Stimulated activated CD8-positive, alpha-beta memory T cell treated with anti-CD3 and anti-CD28 coated beads, Interleukin-12 subunit alpha, Interleukin-12 subunit beta, amount 100 ng/mL, for 24 hours (primary cell): ENCODE data around the gene ETS1.

Experiments used
- DNase-seq: peaks from one replicate; pipeline ENCODE4 v3.0.0-alpha.2; 2020; ENCODE audit errors: extremely low read depth

The ETS1 gene

GRCh38 chr11:128482512-128483191 lies 104.7 kb downstream of the ETS1 start:
- no peak for DNase-seq

DNA sequence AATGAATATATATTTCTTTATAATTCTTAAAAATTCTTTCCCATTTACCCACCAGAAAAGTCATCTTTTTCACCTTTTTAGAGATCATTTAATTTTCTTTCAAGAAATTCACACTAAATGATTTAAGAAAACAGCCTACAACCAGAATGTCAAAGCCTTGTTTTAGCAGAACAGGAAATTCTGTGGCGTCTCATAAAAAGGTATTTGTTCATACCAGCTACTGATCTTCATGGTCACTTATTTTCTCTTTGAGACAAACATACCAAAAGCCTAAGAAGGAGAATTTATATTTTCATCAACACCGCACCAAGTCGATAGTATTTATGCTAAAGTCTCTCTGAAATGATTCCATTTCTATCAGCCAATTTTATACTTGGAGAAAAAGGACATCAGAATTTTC lies 105.3 kb downstream of the ETS1 start:
- DNase-seq, result no peak

DNA sequence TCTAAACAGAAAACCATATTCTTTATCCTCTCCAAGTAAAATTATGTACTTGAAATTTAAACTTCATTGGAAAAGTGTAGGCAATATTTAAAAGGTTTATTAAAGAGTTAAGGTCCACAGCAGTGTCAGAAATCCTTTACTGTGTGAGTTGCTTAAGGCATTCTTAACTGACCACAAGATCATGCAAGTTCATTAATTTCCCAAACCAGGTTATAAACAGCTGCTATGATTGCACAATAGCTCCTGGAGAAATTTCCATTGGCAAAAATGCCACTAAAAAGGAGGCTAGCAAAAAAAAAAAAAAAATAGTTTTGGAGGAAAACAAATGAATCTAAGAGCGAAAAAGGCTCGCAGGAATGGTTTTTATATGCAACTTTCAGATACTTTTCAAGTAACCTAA lies 106.2 kb downstream of the ETS1 start:
- DNase-seq, result no peak

DNA sequence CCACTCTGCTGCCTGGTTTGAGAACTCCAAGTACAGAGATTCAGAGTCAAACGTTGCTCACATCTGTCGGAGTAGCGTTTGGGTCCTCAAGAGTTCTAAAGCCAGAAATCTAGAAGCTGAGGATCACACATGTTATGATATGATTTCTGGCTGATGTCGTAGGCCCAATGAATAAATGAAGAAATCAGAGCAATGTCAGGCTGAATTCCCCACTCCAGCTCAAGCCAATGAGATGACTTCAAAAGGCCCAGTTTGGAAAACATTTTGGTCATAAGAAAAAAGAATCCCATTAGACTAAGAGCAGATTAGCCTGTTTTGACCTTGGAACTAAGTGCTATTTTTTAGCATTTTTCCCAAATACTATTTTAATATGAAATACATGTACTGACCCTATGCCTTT lies 106.7 kb downstream of the ETS1 start:
- no peak for DNase-seq

DNA sequence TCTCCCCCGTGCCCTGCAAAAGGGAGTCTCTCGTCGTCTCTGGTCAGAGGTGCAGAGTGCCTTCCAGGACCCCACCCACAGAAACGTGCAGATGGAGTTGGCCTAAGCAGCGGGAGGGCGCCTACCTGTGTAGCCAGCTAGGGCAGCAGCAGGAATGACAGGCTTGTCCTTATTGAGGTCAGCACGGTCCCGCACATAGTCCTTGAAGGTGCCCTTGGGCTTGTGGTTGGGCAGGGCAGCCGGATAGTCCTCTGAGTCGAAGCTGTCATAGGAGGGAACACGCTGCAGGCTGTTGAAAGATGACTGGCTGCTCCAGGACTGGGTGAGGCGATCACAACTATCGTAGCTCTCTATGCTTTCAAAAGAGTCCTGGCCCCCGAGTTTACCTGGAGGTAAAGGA lies 107.3 kb downstream of the ETS1 start:
- DNase-seq, result no peak

GRCh38 chr11:128479144-128479543 lies 108.2 kb downstream of the ETS1 start:
- DNase-seq, result no peak

DNA sequence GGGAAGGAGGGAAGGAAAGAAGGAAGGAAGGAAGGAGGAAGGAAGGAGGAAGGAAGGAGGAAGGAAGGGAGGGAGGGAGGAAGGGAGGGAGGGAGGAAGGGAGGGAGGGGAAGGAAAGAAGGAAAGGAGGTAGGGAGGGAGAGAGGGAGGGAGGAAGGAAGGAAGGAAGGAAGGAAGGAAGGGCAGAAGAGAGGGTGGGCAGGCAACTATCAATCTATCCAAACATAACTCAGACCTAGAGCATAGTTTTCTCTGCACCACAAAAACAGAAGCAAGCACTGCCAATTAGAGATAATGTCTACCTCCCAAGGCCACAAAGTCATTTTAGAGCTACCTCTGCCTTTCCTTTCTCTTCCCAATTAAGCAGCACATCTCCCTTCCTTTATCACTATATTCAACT lies 109.1 kb downstream of the ETS1 start:
- DNase-seq, result no peak

DNA sequence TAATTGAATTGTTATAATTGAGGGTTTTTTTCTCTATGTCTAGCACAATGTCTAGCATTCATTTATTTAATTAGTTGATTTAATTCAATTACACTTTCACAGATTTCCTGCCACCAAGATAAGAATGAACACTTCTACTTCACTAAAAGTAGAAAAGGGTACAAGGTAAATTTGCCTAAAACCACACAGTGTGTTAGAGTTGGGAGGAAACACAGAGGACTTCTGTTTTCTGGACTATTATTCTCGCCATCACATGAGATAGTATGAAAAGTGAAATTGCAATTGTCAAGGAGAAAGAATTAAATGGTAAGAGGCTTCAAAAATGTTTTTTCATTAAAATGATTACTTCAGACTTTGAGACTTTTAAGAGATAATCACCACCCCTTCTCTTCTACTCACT lies 109.5 kb downstream of the ETS1 start:
- DNase-seq, result no peak

GRCh38 chr11:128477278-128477677 lies 110.1 kb downstream of the ETS1 start:
- DNase-seq, result no peak

- DNase-seq, result no peak
Measured at GRCh38 chr11:128476729-128477128, 110.6 kb downstream of the ETS1 start.

- no peak for DNase-seq
Measured at GRCh38 chr11:128476049-128476448, 111.3 kb downstream of the ETS1 start.

DNA sequence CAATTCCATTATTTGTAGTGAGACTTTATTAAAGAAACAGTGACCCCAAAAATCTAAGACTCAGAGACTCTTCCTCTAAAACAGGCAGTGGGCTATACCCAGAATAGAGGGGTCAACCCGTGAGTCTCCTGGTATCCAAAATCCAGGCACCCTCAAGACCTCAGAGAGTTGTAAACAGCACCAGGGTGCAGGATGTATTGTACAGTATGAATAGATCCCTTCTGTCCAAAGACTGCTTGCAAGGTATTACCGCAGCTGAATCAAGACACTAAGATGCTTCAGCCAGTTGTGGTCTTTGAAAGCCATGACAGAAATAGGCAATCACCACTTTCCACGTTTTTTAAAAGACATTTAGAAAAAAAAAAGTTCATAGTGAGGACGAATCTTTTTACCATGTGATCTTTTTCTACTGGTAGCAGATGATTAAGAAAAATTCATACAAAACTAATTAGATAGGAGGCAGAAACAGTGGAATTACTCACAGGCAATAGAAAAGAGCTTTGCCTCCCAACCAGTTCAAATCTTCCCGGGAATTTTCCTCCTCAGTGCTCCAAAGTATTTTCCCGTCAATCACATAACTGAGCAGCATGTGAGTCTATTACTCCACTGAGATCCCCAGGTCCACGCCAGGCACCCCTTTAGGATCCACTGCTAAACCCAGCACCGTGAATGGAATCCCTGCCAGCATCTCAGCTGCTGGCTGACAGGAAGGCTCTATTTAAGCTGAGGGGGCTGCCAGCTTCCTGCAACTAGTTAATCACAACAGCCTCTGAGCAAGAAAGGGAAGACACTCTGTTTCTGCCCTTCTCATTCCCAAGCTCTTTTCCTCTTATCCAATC lies 113.1 kb downstream of the ETS1 start:
- no peak for DNase-seq

- no peak for DNase-seq
Measured at GRCh38 chr11:128473636-128474035, 113.7 kb downstream of the ETS1 start.

- DNase-seq, result no peak
Measured at GRCh38 chr11:128472128-128473089, 114.9 kb downstream of the ETS1 start.

DNA sequence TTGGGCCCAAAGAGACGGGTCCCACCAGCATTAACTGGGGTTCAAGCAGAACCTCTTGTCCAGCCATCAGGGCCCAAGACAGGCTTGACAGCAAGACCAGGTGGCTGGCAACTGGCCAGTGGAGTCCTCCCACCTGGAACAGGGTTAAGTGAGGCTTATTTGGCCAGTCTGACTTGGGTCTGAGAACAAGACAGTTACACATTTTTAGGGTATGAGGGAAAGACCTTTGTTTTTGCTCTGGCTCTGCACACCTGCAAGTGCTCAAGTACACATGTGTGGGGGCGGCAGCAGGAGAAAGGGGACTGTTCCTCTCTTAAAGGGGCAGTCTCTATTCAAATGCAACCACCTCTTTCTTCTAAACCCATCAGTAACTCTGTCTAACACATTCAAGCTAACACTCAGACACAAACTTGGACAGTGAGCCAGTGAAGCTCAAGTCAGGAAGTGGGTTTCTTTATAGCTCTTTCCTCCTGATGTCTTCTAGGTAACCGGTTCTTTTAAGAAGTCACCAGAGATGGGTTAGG lies 116.2 kb downstream of the ETS1 start:
- no peak for DNase-seq

DNA sequence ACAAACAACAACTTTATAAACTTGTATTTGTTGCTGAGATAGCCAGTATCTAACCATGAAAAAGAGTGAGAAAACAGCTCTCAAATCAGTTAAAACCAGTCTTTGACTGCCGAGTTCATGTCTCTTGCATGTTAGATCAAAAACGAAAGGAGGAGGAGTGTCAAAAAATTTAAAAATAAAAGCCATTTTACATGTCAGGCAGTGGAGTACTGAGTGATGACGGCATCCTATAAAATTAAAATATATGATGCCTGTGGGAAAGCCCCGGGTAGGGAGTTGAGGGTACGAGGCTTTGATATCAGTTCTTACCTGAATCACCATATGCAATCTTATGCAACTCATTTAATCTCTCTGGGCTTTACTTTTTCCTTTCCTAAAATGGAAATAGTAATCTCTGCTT lies 117.3 kb downstream of the ETS1 start:
- no peak for DNase-seq

DNA sequence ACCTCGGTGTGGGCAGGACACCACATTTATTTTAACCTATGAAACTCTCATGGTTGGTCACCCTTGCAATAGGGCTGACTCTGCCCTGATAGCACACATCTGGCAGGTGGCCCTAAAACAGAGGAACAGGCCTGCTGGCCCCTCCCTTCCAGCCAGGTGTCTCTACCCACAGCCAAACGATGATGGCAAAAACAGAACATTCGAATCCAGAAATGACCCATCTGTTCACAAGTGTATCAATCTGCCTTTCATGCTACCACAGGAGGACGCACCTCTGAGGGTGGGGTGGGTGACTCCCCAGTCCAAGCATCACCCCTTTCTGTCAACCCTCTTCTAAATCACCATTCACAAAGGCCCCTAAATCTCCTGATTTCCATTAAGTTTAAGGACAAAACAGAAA lies 118.1 kb downstream of the ETS1 start:
- no peak for DNase-seq

- DNase-seq, result no peak
Measured at GRCh38 chr11:128468111-128468510, 119.2 kb downstream of the ETS1 start.

DNA sequence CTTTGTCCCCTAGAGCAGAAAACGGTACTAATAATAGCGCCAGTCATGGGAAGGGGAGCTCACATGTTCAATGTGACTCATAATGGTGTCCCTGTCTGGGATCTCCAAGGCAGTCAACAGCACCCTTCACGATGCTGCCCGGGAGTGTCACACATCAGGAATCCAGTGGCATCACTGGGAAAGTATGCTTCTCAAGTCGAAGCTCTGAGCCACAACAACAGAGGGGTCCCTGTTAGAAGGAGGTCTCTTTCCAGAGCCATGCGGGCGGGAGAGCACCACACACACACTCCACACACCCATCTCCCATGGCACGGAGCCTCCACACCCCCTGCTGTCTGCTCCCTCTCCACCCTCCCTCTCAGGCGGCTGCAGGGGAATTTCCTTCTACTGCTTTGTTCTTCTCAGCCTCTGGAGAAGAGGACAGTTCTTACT lies 119.7 kb downstream of the ETS1 start:
- no peak for DNase-seq

DNA sequence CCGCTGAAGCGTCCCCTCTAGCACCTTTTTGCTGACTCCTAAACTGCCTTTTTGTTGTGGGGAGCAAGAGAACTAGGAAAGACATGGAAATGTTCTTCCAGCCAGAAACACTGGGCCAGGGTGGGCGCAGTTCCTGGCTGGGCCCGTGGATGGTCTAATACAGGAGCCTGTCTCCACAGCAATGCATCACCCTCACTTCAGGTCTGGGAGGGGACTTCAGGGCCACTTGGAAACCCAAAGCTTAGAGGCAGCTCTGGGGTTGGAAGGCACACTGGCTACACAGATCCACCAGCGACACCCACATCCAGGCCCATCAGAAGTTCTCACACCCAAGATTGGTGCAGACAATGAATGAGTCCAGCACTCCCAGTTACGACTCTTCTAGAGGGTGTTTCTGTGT lies 120.3 kb downstream of the ETS1 start:
- DNase-seq, result no peak

DNA sequence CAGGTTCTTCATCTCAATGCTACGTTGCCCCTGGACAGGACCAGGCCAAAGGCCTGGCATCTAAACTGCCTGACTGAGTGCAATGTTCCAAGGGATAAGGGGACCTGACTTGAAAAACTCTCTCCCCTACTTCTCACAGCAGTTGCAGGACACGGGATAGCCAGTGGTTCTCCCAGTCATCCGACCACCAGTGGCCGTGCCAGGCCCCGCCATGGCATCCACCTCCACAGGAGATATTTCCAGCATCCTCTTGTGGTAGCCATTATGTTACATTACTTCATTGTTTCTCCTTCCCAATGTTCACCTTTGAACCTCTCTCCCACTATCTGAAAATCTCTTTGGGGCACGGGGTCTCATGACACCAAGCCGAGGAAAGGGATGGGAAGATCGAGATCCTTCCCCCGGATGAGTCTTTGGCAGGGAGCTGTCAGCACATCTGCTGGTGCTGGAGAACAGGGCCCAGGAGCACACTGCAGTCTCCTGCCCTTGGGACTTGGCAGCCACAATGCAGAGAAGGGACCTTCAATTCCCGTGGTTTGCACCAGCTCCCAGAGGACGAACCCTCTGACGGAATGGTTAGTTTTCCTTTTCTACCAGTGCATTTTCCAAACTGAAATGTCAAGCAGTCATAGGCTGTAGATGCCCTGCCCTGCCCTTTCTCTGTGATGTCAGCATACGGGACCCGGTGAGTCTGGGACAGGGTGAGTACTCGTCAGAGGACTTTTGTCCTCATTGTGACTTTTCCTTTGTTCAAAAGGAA lies 121.2 kb downstream of the ETS1 start:
- DNase-seq, result no peak
